ENCODE results near the gene SQSTM1. TPM values are rescaled to one million over a fixed set of nuclear protein-coding genes. Genes with fewer than 3 reads are reported as not detected.

Gene SQSTM1
- total and polyA plus RNA-seq, 2 of the 8 experiments (the other 6 are each of a cell fraction or from before 2014, with no cell fraction given), result 78.6 to 110 TPM

- no peak for TF ChIP-seq CTCF (IDR thresholded peaks at IDR 0.05; ENCODE audit: control extremely low read depth in 1 of 3, insufficient read depth in 1 of 3, low read depth in 1 of 3, low read length in 3 of 3)
- TF ChIP-seq ATF3 (IDR thresholded peaks at IDR 0.05; ENCODE audit: insufficient read depth, low read depth, low read length), result no peak
- TF ChIP-seq CREB1 (IDR thresholded peaks at IDR 0.05), result no peak
- TF ChIP-seq CEBPB (IDR thresholded peaks at IDR 0.05; ENCODE audit: low read depth, low read length), result no peak
- no peak for TF ChIP-seq CHD1 (IDR thresholded peaks at IDR 0.05; ENCODE audit: low read depth, low read length)
- no peak for TF ChIP-seq CTBP2 (IDR thresholded peaks at IDR 0.05; ENCODE audit: borderline replicate concordance, insufficient read depth, insufficient read length, low read length)
- TF ChIP-seq USF2 (IDR thresholded peaks at IDR 0.05; ENCODE audit: low read length), result no peak
- no peak for TF ChIP-seq CBX5 (IDR thresholded peaks at IDR 0.05; ENCODE audit: low read depth, low read length)
- no peak for TF ChIP-seq POLR2A (IDR thresholded peaks at IDR 0.05; ENCODE audit: control extremely low read depth in 1 of 2, low read depth in 2 of 2, low read length in 2 of 2)
Observed at GRCh38 chr5:179864686-179865085, 44.0 kb downstream of the SQSTM1 start (continued).

All from H1 (cell line).